ENCODE data around the gene RBL2.

GRCh38 chr16:53534206-53534605, 99.9 kb downstream of the RBL2 start:
- TF ChIP-seq CTCF (IDR thresholded peaks at IDR 0.05) (no peak), POLR2A (IDR thresholded peaks at IDR 0.05) (no peak)
